ENCODE data around the gene PTPN11. TPM values are rescaled to one million over a fixed set of nuclear protein-coding genes. Genes with fewer than 3 reads are reported as not detected.

PTPN11 gene
- total and polyA plus RNA-seq, 2 experiments from 2014 or later = 40.9 to 55.8 TPM

GRCh38 chr12:112549031-112549430, 130.3 kb downstream of the PTPN11 start:
- no peak for DNase-seq (ENCODE audit: low read depth in 1 of 2, low spot score in 1 of 2)
- H3K4me1 ChIP-seq (ENCODE audit: low read depth) = no peaks in the 10 kb centered on the region
- no peak for TF ChIP-seq CTCF (IDR thresholded peaks at IDR 0.05; ENCODE audit: low read depth, low read length)

GRCh38 chr12:112551681-112552080, 132.9 kb downstream of the PTPN11 start:
- DNase-seq (ENCODE audit: low read depth in 1 of 2, low spot score in 1 of 2) = no peak
- TF ChIP-seq CTCF (IDR thresholded peaks at IDR 0.05; ENCODE audit: low read depth, low read length) = no peak
- no peak overlapping the region for H3K27ac ChIP-seq

More at GRCh38 chr12:112549031-112549430, 130.3 kb downstream of the PTPN11 start:
- no peak overlapping the region for H3K4me3 ChIP-seq
- no peaks in the 10 kb centered on the region for H3K27me3 ChIP-seq
- no peaks in the 10 kb centered on the region for H3K9me3 ChIP-seq (ENCODE audit: low read depth)
- H3K27ac ChIP-seq = no peak overlapping the region
- no peaks in the 10 kb centered on the region for H3K36me3 ChIP-seq

GRCh38 chr12:112555621-112556233, 137.0 kb downstream of the PTPN11 start:
- Histone ChIP-seq H3K4me3 (no peak overlapping the region), H3K27me3 (no peaks in the 10 kb centered on the region), H3K27ac (no peak overlapping the region), H3K9me3 (ENCODE audit: low read depth) (no peaks in the 10 kb centered on the region), H3K4me1 (ENCODE audit: low read depth) (no peaks in the 10 kb centered on the region), H3K36me3 (no peaks in the 10 kb centered on the region)
- no peak for DNase-seq (ENCODE audit: low read depth in 1 of 2, low spot score in 1 of 2)
- no peak for TF ChIP-seq CTCF (IDR thresholded peaks at IDR 0.05; ENCODE audit: low read depth, low read length)

More at GRCh38 chr12:112551681-112552080, 132.9 kb downstream of the PTPN11 start:
- no peaks in the 10 kb centered on the region for H3K4me1 ChIP-seq (ENCODE audit: low read depth)
- H3K27me3 ChIP-seq = no peaks in the 10 kb centered on the region
- H3K4me3 ChIP-seq = no peak overlapping the region
- H3K9me3 ChIP-seq (ENCODE audit: low read depth) = no peaks in the 10 kb centered on the region
- H3K36me3 ChIP-seq = no peaks in the 10 kb centered on the region

- Histone ChIP-seq H3K27ac (no peak overlapping the region), H3K4me1 (ENCODE audit: low read depth) (no peaks in the 10 kb centered on the region), H3K27me3 (no peaks in the 10 kb centered on the region), H3K4me3 (no peak overlapping the region), H3K36me3 (no peaks in the 10 kb centered on the region), H3K9me3 (ENCODE audit: low read depth) (no peaks in the 10 kb centered on the region)
- TF ChIP-seq CTCF (IDR thresholded peaks at IDR 0.05; ENCODE audit: low read depth, low read length) = no peak
- DNase-seq (ENCODE audit: low read depth in 1 of 2, low spot score in 1 of 2) = no peak
Observed at GRCh38 chr12:112557951-112558630, 139.3 kb downstream of the PTPN11 start.

Other genes starting within 250 kb of the PTPN11 start
- 16.0 and 33.7 TPM in 2 replicates for gene HECTD4, start 36.5 kb upstream of the PTPN11 start, total RNA-seq
- gene HECTD4, start 36.5 kb upstream of the PTPN11 start, polyA plus RNA-seq = 29.4 and 34.4 TPM in 2 replicates
- 1,548 and 2,038 TPM in 2 replicates for gene RPL6, start 9.3 kb upstream of the PTPN11 start, total RNA-seq
- gene RPL6, start 9.3 kb upstream of the PTPN11 start, polyA plus RNA-seq = 320 and 329 TPM in 2 replicates